Smooth muscle cell of the coronary artery (primary cell): ENCODE measurements around the gene CD38. TPM values are rescaled to one million over a fixed set of nuclear protein-coding genes. Genes with fewer than 3 reads are reported as not detected.

Experiments used
- total RNA-seq: library from RNA; depleted of rRNA; stranded (reverse); fragments of >200 nt; gene quantifications from 2 replicates; pipeline ENCODE4 v1.2.3, GENCODE V29; 2014; ENCODE audit warnings: low replicate concordance

The CD38 gene
- total RNA-seq, result not detected in 2 replicates

DNA sequence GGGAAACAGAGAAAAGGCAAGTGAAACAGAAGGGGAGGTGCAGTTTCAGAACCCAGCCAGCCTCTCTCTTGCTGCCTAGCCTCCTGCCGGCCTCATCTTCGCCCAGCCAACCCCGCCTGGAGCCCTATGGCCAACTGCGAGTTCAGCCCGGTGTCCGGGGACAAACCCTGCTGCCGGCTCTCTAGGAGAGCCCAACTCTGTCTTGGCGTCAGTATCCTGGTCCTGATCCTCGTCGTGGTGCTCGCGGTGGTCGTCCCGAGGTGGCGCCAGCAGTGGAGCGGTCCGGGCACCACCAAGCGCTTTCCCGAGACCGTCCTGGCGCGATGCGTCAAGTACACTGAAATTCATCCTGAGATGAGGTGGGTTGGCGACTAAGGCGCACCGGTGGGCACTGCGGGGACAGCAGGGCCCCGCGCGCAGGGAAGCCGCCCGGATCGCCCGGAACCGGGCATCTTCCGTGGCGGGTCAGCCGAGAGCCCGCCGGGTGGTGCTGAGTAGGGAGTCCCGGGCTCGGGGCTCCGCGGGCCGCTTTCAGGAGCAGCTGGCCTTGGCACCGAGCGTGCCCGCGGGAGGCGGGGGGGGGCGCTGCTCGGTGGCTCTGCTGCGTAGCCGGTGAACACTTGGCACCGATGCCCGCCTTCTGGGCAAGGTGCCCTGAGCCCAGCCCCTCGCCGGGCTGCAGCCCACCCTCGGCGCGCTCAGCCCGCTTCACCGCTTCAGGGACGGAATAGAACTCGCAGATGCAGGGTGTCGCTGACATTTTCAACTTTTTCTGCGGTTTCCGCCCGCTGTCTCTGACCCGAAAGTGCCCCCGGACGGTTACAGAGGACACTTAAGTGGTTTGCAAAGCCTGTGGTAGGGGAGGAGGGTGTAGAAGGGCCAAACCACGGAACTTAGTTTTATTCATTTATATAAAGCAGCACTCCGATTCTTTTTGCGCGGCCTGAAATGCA, at the start of gene CD38:
Gene CD38 (plus strand): TSS at position 40 of the 953 bp plus-strand sequence. CDS start 87 bp downstream, at position 127.

Other genes with a start within 250 kb of the CD38 start
- gene FBXL5, start 123.0 kb upstream of the CD38 start, total RNA-seq, result 71.0 and 84.8 TPM in 2 replicates
- 9.6 and 17.2 TPM in 2 replicates for gene FAM200B, start 96.5 kb upstream of the CD38 start, total RNA-seq
- 11.1 and 16.8 TPM in 2 replicates for gene BST1, start 75.3 kb upstream of the CD38 start, total RNA-seq
- gene FGFBP1, start 160.4 kb downstream of the CD38 start, total RNA-seq, result not detected in 2 replicates
- gene FGFBP2, start 184.8 kb downstream of the CD38 start, total RNA-seq, result not detected in 2 replicates